GM21529 (cell line): ENCODE results near the gene PARP8.
"Not testable (repeated sequence)": the region's sequence is repeated elsewhere in the genome, so short reads cannot be mapped to it uniquely, and the experiment has no call there.

Source experiments
- ATAC-seq: cut with Tn5 transposase; IDR thresholded peaks from one replicate; pipeline ENCODE4 v1.9.1; 2021; ENCODE audit not compliant: unreplicated experiment

PARP8 gene

DNA sequence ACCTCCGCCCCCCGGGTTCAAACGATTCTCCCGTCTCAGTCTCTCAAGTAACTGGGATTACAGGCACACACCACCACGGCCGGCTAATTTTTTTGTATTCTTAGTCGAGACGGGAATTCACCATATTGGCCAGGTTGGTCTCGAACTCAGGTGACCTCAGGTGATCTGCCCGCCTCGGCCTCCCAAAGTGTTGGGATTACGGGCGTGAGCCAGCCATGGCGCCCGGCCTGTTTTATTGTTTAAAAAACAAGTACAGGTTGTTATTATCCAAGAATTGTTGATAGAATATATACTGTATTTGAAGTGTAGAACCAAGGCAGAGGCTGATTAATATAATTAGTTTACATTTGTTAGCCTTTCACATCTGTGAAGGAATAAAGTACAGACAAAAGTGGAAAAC is 8.9 kb downstream of the PARP8 start:
- no peak for ATAC-seq

DNA sequence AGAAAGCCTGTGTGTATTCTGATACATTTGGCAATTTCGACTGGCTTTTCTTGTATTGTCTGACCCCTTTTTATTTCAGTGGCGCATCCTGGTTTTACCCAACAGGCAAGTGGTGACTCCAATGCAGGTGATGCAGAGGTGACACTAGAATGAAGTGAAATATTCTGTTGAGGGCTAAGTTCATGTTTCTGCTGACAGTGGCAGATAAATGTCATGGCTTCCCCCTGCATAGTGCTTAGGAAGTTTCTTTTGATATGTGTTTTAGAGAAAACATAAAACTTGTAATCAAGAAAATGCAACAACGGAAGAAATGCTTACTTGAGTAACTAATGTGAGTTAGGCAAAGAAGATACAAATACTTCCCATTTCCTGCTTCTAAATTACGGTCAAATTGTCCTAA is 13.1 kb downstream of the PARP8 start:
- not testable (repeated sequence) for ATAC-seq

DNA sequence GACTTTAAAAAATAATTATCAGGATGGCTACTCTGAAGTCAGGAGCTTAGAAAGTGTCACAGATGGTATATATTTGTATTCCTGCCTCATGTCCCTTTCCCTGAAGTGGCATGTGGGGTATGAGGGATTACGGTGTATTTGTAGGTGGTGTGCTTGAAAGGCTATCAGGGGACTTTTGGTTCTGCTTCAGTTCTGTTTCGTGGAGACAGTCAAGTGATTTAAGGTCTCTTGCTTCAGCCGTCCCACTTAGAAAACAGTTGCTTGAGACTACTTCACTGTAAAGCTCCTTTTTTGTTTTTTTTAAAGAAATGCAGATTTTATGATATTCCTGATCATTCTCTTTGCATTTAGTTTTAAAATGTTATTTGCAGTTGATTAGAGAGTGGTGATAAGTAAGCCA is 18.3 kb downstream of the PARP8 start:
- ATAC-seq: no peak

DNA sequence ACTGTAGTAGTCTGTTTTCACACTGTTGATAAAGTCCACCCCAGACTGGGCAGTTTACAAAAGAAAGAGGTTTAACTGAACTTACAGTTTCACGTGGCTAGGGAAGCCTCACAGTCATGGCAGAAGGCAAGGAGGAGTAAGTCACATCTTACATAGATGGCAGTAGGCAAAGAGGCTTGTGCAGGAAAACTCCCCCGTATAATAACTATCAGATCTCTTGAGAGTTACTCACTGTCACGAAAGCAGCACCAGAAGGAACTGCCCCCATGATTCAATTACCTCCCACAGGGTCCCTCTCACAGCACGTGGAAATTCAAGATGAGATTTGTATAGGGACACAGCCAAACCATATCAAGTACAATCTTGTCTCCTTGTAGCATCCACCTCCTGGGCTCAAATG is 21.1 kb downstream of the PARP8 start:
- ATAC-seq: no peak

DNA sequence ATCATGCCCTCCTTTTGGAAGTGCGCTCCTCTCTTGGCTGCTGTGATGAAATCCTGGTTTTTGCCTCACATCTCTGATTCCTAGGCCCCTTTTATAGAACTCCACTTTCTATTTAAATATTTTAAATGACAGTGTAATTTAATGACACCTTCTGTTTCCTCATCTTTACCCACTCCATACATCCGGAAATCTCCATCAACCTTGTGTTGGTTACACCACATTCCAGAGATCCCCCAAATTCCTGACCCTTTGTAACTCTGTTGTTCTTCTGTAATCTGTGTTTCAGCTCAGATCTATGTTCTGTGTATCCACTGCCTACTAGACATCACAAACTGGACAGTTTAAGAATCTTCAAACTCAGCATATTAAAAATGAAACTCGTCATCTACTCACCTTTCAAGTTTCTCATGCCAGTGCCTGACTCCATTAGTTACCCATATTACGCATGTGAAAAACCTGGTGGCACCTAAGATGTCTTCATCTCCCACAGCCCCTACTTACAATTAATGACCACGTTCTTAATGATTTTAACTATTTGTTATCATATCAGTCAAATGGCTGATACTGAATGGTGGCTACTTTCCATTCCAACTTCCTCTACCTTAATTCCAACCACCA is 25.1 kb downstream of the PARP8 start:
- ATAC-seq: no peak

DNA sequence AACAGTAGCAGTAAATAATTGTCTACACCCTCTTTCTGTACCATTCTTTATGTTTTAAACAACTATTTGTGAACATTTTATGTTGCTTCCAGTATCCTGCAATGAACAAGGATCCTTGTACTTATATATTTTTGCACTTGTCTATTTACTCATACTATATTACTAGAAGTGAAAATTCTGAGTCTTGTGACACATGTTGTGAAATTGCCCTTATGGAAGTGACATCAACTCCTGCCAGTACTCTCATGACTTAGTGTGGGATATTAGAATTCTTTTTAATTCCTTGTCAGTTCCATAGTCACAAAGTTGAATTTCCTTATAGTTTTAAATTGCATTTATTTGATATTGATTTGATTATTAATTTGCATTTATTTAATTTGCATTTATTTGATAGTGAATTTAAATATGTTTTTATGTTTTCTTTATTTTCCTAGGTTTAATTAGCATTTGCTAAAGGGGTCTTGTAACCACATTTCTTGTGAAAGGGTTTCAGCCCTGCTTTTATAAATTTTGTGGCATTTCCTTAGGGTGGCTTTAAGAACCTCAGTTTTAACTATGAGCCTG is 27.7 kb downstream of the PARP8 start:
- ATAC-seq: no peak

DNA sequence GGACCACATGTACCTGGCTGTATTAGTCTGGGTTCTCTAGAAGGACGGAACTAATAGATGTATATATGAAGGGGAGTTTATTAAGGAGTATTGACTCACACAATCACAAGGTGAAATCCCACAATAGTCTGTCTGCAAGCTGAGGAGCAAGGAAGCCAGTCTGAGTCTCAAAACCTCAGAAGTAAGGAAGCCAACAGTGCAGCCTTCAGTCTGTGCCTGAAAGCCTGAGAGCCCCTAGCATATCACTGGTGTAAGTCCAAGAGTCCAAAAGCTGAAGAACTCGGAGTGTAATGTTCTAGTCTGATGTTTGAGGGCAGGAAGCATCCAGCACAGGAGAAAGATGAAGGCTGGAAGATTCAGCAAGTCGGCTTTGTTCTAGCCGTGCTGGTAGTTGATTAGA is 28.2 kb downstream of the PARP8 start:
- ATAC-seq: not testable (repeated sequence)

DNA sequence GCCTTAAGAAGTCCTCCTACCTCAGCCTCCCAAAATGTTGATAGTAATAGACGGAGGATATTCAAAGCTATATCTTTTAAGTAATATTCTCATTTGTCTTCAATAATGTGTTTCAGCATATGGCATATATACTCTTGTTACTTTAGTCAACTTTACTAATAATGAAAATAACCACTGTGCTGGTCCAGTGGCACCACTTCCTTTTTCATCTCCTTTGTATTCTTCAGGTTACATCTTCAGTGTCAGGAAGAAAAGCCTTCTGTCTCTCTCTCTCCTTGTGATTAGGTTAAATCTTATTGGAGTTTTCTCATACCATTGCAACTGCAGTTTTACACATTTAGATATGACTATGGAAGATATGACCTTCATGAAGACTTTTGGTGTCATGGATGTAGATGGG is 31.3 kb downstream of the PARP8 start:
- ATAC-seq: peak; percentile 77

DNA sequence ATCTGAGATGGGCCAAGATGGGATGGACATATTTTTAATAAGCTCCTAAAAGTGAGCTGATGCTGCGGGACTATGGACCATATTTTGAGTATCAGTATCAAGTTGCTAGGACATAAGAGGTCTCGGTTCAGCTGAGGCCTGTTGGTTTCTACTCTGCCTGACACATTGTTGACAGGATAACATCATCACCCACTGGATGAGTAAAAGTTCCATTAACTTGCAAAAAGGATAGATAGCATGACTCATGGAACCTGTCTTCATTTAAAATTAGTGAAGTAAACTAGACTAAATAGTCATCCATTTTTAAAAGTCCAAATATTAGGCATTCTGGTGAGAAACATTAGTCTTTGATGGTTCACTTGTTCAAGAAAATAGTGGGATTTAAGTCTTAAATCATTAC is 33.3 kb downstream of the PARP8 start:
- ATAC-seq: no peak

DNA sequence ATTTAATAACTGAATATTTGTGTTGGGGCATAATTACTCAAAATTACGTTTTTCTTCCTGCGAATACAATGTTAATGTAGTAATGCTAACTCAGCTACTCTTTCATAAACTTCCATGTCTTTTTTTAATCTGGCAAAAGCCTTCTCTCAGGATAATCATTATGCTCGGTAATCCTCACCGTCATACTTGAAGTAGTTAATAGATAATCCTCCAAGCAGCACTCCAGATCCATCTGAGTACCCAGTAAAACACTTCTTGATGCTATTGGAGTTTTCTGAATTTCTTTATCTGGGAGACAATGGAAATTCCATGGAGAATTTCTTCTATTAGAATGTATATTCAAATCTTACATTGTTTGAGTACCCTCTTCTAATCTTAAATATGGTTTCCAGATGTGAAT is 34.3 kb downstream of the PARP8 start:
- ATAC-seq: no peak

DNA sequence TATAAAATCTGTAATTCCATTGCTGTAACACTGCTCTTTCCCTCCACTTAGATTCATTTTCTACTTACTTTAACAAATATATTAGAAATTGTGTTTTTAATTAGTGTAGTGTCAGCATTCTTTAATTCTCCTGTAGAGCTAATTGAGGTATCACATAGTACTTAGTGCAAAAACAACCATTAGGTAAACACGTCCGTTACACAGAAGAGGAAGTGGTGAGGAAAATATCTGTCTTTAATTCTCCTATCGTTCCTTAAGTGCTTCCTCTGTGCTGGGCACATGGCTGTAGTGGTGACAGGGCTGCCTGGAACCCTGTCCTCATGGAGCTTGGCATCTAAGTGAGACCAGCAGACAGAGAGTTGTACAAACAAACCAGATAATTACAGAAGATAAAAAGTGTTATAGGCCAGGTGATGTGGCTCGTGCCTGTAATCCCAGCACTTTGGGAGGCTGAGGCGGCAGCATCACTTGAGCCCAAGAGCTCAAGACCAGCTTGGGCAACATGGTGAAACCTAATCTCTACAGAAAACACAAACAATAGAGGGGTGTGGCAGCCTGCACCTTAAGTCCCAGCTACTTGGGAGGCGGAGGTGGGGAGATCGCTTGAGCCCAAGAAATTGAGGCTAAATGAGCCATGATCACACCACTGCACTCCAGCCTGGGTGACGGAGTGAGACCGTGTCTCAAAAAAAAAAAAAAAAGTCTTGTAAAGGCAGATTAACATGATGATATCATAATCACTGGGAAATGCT is 36.4 kb downstream of the PARP8 start:
- ATAC-seq: no peak

DNA sequence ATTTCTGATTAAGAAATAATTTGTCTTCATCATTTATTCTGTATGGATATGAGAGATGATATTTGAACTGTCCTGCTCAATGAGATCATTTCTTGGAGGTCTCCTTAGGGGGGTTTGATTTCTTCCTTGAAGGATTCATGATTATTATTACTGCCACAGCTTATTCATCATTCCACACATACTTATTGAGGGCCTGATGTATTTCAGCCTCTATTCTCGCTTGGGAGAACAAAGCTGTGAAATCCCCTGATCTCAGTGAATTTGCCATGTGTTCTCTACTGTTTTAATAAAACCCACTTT is 36.9 kb downstream of the PARP8 start:
- ATAC-seq: no peak

DNA sequence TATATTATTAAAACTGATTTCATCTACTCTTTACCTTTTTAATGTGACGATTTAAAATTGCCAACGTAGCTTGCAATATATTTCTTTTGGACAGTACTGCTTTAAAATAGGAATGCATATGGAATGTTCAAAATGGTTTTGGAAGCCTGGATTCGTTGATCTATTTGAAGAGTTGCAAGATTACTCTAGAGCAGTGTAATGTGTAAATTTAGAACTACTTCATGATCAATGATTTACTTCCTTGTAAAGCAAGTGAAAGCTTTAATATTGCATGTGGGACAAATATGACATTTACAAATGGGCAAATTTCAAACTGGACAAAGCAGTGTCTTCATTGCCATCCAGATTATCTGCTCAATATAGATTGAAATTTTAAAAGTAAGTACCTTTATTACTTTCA is 38.3 kb downstream of the PARP8 start:
- ATAC-seq: no peak

DNA sequence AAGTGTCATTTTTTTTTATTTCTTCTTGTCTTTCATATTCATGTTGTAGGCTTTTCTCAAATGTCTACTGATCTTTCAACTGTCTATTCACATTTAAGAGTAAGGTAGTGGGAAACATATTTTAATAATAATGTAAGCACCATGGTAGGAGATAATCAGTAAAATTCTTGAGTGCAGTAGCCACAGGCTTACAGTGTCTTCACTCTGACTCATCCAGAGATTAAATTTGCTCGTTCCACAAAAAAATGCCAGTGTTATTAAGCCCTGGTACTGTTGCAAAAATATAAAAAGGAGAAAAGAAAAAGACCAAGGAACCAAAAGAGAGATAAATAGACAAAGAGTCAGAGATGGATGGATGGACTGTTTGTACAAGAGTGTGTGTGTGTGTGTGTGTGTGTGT is 43.0 kb downstream of the PARP8 start:
- ATAC-seq: no peak

DNA sequence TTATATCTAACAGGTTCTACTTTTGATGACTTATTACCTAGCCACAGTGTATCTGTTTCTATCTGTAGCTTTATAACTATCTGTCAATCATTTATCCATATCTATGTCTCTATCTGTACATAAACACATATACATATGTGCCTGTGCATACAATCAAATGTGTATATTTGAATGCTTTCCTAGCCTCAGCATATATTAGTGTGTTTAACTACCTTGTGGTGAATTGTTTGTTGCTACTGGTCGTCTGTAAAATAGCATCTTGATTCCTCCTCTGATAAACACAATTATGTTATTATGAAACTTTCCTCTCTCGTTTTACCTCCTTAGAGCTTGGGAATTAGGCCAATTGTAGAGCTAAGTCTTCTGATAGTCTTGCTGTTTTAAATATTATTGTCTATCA is 44.4 kb downstream of the PARP8 start:
- no peak for ATAC-seq

DNA sequence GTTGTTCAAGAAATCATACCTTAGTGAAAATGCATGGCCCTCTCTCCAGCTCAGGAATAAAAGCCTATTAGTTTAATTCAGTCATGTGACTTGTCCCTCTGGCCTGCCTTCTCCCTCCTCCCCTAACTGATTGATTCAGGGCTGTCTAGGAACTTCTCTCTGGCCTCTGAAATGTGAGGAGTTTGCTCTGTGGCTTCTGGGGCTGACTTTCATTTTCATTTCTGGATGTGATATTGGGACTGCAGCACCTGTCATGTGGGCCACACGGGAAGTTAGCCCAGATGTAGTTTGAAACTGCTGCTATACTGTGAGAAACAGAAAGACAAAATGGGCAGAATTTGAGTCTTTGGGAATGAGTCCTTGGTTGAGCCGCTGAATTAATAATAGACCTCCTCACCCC is 44.8 kb downstream of the PARP8 start:
- peak; percentile 97 for ATAC-seq

DNA sequence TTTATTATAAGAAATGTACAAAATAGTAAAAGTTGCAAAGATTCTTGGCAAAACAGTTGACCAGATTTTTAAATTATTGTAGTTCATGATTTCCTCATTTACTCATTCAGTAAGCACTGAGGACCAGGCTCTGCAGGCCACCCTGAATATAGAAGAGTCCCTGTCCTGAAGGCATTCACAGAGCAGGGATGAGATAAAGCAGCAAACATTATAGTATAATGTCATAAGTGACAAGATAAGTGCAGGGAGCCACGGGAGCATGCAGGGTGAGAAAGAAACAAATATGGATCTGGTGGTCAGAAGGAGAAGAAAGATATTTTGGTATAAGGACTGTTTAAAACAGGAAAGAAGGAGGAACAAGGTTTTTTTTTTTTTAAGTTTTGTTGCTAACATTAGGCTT is 46.0 kb downstream of the PARP8 start:
- no peak for ATAC-seq

DNA sequence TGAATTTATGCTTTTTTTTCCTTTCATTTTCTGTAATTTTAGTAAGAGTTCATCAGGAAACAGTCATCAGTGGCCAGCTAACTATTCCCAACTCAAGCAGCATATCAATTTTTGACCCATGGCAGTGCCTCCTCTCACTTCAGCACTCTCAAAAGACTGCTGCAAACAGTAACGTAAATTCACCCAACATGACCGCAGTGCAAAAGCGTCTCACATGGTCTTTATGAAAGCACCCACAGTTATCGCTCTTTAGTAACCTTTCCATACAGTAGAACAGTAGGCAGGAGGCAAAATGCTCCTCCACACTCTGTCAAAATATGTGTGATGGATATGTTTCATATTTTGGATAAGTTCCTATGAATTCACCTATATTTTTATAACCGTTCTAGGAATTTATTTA is 48.6 kb downstream of the PARP8 start:
- no peak for ATAC-seq

DNA sequence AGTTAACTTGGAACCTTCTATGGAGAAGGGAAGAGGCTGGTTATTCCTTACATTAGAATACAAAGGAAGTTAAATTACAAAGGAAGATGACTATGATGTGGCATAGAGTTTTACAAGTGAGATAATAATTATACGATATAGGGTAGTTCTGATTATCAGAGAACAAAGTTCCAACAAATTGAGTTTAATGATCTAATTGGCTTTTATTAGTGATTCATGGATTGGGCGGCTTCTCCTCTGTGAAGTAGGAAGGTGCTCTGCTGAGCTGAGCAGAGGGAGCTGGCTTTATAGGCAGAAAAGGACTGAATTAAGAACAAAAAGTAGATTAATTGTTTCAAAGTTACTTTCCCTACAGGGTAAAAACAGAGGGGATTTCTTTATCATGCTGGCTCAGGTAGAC is 49.7 kb downstream of the PARP8 start:
- ATAC-seq: no peak

DNA sequence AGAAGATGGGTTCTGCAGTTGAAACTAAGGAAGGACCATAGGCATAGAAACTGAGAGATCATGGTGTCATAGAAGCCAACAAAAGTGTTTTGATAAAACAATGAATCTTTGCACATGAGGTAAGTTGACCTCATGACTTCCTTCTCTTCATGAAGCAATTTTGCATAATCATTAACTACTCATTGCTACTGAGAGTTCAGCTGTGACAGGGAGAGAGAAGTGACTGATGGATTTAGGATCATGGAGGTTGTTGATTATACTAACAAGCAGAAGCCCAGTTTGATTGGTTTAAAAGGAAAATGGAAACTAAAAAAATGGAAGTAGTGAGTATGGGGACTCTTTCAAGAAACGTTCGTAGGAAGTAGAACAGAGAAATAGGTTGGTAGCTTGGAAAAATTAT is 51.2 kb downstream of the PARP8 start:
- peak; percentile 63 for ATAC-seq

DNA sequence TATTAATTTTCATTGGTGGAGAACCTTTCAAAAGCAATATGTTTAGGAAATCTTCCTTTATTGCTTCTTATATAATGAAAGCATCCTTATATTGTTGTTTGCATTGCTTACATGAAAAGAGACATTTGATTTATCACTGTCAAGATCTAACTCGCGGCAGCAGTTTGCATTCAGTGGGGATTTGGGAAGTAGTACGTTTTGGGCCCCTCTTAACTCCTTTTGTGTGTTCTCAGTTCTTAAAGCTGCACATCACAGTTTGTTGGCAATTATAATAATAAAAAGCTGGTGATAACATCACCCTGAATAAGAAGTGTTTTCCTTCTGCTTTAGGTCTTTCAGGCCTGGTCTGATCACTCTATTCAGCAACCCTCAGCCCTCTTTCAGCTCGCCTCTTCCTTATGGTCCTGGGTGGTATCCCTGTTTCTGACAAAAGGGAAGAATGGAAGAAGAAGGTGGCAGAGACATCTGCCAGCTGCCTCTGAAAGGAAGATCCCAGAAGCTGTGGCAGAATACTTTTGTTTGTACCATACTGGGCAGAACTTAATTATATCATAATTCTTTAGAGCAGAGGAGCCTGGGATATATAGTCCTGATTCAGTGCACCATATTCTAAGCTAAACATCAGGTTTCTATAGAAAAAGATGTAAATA is 53.7 kb downstream of the PARP8 start:
- no peak for ATAC-seq

DNA sequence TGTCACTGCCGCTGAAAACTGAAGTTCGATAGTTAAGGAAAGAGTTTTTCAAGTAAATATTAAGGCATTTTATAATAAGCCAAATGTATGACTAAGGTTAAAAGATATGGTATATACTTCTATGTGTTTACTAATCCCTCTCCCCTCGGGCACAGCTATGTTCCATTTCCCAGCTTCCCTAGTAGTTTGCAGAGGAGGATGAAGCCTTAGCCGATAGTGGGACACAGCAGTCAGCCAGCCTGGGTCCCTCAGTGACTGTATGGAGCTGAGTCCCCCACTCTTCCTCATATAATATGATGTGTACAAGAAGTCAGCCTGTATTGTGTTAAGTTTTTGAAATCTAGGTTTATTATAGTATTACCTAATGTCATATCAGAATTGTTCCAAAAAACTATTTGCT is 55.8 kb downstream of the PARP8 start:
- ATAC-seq: no peak
